ENCODE data around the gene COL27A1. TPM values are rescaled to one million over a fixed set of nuclear protein-coding genes. Genes with fewer than 3 reads are reported as not detected.

The COL27A1 gene
- 10 to 100 TPM; 18.5 to 57.1 TPM for total RNA-seq

DNA sequence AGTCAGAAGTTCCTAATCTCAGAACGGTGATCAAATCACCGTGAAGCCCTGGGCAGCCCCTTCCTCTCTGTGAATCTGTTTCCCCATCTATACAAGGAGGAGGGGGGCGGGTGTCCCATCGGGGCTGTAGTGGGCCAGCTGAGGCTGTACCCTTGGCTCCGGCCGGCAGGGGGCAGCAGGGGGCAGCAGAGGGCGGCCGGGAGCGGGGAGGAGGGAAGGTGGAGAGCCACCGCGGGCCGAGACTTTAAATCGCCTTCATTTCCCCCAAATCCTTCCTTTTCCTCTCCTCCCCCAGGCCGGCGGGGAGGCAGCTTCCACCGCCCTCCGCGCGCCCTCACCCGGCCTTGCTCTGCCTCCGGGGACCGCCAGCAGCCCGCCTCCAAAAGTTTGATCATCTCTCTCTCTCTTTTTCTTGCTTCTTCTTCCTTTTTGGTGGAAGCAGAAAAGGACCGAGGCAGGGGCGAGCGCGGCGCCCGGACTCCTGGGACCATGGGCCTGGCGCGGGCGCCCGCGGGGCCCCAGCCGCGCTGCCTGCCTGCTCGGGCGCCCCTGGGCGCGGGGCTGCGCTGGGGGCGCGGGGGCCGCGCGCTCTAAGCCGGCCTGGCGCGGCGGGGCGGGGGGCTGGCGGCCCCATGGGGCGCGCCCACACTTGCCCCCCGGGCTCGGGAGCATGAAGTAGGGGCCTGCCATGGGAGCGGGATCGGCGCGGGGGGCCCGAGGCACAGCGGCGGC, at the start of gene COL27A1:
Gene COL27A1 (plus strand): TSS at position 275 of the 732 bp plus-strand sequence. CDS start 414 bp downstream, at position 689.
- DNase-seq (ENCODE audit: low spot score) (peak; percentile 64), ATAC-seq (ENCODE audit: insufficient number of reproducible peaks, low FRiP score, low read depth) (peak; percentile 68)
- Histone ChIP-seq H3K4me1 (ENCODE audit: control insufficient read depth in 1 of 2, low read depth in 2 of 2) (peaks cover 17 to 50% of the 10 kb centered on the region in 2 donors), H3K4me3 (peak within 1 kb of the TSS; percentile 83), H3K27ac (peak within 1 kb of the TSS; percentile 75 to 80), H3K36me3 (no peaks in the 10 kb centered on the region), H3K9me3 (no peaks in the 10 kb centered on the region), H3K27me3 (replicated peaks; ENCODE audit: insufficient read depth) (no peaks in the 10 kb centered on the region)
- TF ChIP-seq CTCF (IDR thresholded peaks at IDR 0.05): peak; percentile 98

DNA sequence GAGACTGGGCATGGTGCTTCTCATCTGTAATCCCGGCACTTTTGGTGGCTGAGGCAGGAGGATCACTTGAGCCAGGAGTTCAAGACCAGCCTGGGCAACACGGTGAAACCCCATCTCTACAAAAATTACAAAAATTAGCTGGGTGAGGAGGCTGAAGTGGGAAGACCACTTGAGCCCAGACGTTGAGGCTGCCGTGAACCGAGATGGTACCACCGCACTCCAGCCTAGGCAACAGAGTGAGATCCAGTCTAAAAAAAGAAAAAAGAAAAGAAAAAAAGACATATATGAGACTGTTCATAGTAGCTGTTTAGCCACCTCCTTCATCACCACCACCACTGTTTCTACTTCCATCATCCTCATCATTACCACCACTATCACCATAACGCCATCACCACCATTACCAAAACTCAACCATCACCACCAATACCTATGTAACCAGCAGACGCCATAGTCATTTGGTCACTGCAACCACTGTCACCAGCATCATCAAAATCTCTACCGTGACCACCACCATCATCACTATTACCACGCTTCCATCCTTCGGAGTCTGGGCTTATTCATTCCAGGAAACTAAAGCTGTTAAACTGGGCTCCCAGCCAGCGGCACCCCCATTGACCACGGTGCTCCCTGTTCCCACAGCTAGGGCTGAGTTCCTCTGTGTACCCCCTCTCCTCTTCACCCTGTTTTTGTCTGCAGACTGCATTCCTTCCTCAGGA, 47.9 kb upstream of the COL27A1 start:
- ATAC-seq (ENCODE audit: insufficient number of reproducible peaks, low FRiP score, low read depth): no peak
- Histone ChIP-seq H3K27me3 (replicated peaks; ENCODE audit: insufficient read depth) (no peaks in the 10 kb centered on the region), H3K27ac (no peak overlapping the region), H3K4me3 (no peak overlapping the region), H3K4me1 (ENCODE audit: control insufficient read depth in 1 of 2, low read depth in 2 of 2) (peaks cover 1 to 3% of the 10 kb centered on the region in 2 donors), H3K9me3 (no peaks in the 10 kb centered on the region), H3K36me3 (no peaks in the 10 kb centered on the region)
- no peak for TF ChIP-seq CTCF (IDR thresholded peaks at IDR 0.05)
- no peak for DNase-seq (ENCODE audit: low spot score)

DNA sequence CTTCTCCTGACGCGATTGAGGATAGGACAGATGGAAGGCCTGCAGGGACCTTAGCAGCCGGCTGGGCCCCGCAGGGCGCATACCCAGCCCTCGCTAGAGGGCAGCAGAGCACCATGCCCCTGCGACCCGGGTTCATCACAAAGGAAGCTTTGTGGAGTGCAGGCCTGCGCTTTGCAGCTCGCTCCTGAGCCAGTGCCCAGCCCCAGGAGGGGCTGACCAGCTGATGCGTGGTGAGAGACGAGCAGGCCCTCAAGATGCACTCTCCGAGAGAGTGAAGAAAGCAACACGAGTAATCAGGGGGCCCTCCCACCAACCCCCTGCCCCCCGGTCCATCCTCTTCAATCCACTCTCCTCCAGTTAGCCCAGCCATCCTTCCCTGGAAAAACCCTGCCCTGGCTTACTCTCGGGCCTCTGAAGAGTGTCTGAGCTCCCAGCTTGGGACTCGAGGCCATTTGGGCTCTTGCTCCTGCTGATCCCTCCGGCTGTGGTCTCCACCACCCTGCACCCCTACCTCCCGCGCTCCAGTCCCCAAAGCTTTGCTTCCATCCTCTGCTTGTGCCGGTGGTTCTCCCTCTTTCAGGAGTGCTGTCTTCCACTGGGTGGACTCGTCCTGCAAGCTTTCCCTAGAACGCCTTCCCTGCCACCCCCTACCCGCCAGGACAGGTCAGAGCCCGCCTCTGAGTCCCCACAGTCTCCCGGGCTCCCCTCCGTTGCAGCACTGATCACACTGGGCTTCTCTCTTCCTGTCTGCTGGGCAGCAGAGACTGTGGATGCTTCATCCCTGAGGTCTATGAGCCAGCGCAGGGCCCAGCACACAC, 47.1 kb upstream of the COL27A1 start:
- ATAC-seq (ENCODE audit: insufficient number of reproducible peaks, low FRiP score, low read depth) (no peak), DNase-seq (ENCODE audit: low spot score) (no peak)
- Histone ChIP-seq H3K4me1 (ENCODE audit: control insufficient read depth in 1 of 2, low read depth in 2 of 2) (peaks cover 5 to 11% of the 10 kb centered on the region in 2 donors), H3K27ac (no peak overlapping the region), H3K27me3 (replicated peaks; ENCODE audit: insufficient read depth) (no peaks in the 10 kb centered on the region), H3K4me3 (no peak overlapping the region), H3K36me3 (no peaks in the 10 kb centered on the region), H3K9me3 (no peaks in the 10 kb centered on the region)
- peak; percentile 96 for TF ChIP-seq CTCF (IDR thresholded peaks at IDR 0.05)

GRCh38 chr9:114109124-114109523, 46.2 kb upstream of the COL27A1 start:
- no peak overlapping the region for H3K27ac ChIP-seq
- H3K36me3 ChIP-seq: no peaks in the 10 kb centered on the region
- no peak for TF ChIP-seq CTCF (IDR thresholded peaks at IDR 0.05)
- no peak overlapping the region for H3K4me3 ChIP-seq
- no peak for DNase-seq (ENCODE audit: low spot score)
- H3K4me1 ChIP-seq (ENCODE audit: control insufficient read depth in 1 of 2, low read depth in 2 of 2): peaks cover 10 to 20% of the 10 kb centered on the region in 2 donors
- no peaks in the 10 kb centered on the region for H3K27me3 ChIP-seq (replicated peaks; ENCODE audit: insufficient read depth)
- ATAC-seq (ENCODE audit: insufficient number of reproducible peaks, low FRiP score, low read depth): no peak
- no peaks in the 10 kb centered on the region for H3K9me3 ChIP-seq

DNA sequence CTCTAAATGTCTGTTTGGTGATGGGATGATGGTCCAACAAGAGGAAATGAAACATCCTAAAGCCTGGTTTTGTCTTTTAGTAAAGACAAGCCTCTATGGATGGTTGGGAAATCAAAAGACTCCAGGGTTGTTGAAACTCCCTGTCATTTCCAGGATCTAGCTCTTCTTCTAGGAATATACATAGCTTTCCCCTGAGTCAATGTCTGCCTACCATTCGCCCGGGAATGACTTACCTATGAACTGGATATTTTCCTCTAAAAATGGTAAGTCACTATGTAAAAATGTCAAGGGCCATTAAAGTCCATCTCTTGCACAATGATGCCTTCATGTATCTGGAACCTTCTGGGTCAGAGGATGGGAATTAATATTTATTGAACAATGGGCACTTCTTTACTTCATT, 45.2 kb upstream of the COL27A1 start:
- Histone ChIP-seq H3K9me3 (no peaks in the 10 kb centered on the region), H3K27me3 (replicated peaks; ENCODE audit: insufficient read depth) (no peaks in the 10 kb centered on the region), H3K36me3 (no peaks in the 10 kb centered on the region), H3K4me1 (ENCODE audit: control insufficient read depth in 1 of 2, low read depth in 2 of 2) (peaks cover 10 to 22% of the 10 kb centered on the region in 2 donors), H3K27ac (no peak overlapping the region), H3K4me3 (no peak overlapping the region)
- no peak for DNase-seq (ENCODE audit: low spot score)
- no peak for ATAC-seq (ENCODE audit: insufficient number of reproducible peaks, low FRiP score, low read depth)
- TF ChIP-seq CTCF (IDR thresholded peaks at IDR 0.05): no peak
